ENCODE data around the gene SRP68. TPM values are rescaled to one million over a fixed set of nuclear protein-coding genes. Genes with fewer than 3 reads are reported as not detected.

The SRP68 gene
- total and polyA plus RNA-seq, 2 of the 8 experiments (the other 6 are each of a cell fraction or from before 2014, with no cell fraction given): 57.7 to 83.5 TPM

- H3K4me1 ChIP-seq (replicated peaks in 1 of 4; ENCODE audit: control insufficient read depth in 3 of 4, insufficient read depth in 4 of 4, low read length in 3 of 4): no peaks in the 10 kb centered on the region
- no peak overlapping the region for H2BK5ac ChIP-seq (ENCODE audit: low read depth, low read length)
- no peak overlapping the region for H2BK12ac ChIP-seq (ENCODE audit: low read depth, low read length)
- no peaks in the 10 kb centered on the region for H3K79me2 ChIP-seq (ENCODE audit: control insufficient read depth in 1 of 2, insufficient read depth in 2 of 2, low read length in 2 of 2)
- H2BK20ac ChIP-seq (ENCODE audit: low read length): no peak overlapping the region
- H2AK5ac ChIP-seq (ENCODE audit: low read depth, low read length): no peak overlapping the region
- H2BK120ac ChIP-seq (replicated peaks; ENCODE audit: low read depth, low read length): no peak overlapping the region
- H2AFZ ChIP-seq (ENCODE audit: low read length): no peak overlapping the region
- H3K4me3 ChIP-seq (ENCODE audit: extremely low read depth in 1 of 4, insufficient read depth in 2 of 4, low read depth in 3 of 4, low read length in 4 of 4): no peak overlapping the region
- 98% methylated on average over 11 of the region's 11 CpGs; no CpG with 5 or more reads in 1 of the 2 experiments for WGBS, 2 experiments (ENCODE audit: extremely low coverage in 1 of 2, insufficient coverage in 1 of 2, insufficient read length in 1 of 2, insufficient replicate concordance in 2 of 2, low coverage in 1 of 2, low lambda C conversion rate in 2 of 2, missing lambda C conversion rate in 1 of 2)
- H4K20me1 ChIP-seq (replicated peaks in 1 of 2; ENCODE audit: control insufficient read depth in 1 of 2, insufficient read depth in 2 of 2, low read length in 2 of 2): peaks cover 0 to 3% of the 10 kb centered on the region in 2 experiments
- CTCF ChIA-PET (ENCODE audit: partially characterized antibody): interaction anchor here (0.6 to 3.0 kb wide), 8 partner anchors 9 to 167 kb away, joined by 3 to 11 read pairs (median 4); partner anchors contain the start of genes EXOC7, GALR2 and ZACN
- H3K14ac ChIP-seq (ENCODE audit: insufficient read length): no peak overlapping the region
- no peak overlapping the region for H3K23ac ChIP-seq (ENCODE audit: insufficient read length)
- no peaks in the 10 kb centered on the region for H3K27me3 ChIP-seq (replicated peaks in 1 of 4; ENCODE audit: control insufficient read depth in 3 of 4, extremely low read depth in 1 of 4, insufficient read depth in 3 of 4, low read length in 3 of 4)
- H3K23me2 ChIP-seq (ENCODE audit: low read depth, low read length): no peaks in the 10 kb centered on the region
- no peak overlapping the region for H4K5ac ChIP-seq (ENCODE audit: insufficient read length, low read depth, low read length)
- no peak overlapping the region for H3K4ac ChIP-seq (replicated peaks; ENCODE audit: insufficient read length, low read depth, low read length)
- FAIRE-seq: no peak
- no peak overlapping the region for H4K91ac ChIP-seq (replicated peaks; ENCODE audit: insufficient read length, low read length)
- H3K4me2 ChIP-seq (ENCODE audit: insufficient read depth in 1 of 2, low read depth in 2 of 2, low read length in 2 of 2): no peak overlapping the region
- no peaks in the 10 kb centered on the region for H3K9me3 ChIP-seq (ENCODE audit: insufficient read depth in 2 of 2, low read depth in 1 of 2, low read length in 1 of 2)
- DNase-seq (ENCODE audit: low read depth in 1 of 2, low spot score in 2 of 2): no peak
- H3K79me1 ChIP-seq (ENCODE audit: low read depth, low read length): peaks cover 2% of the 10 kb centered on the region; the same call in 1 of the 2 replicates
- H3K9ac ChIP-seq (replicated peaks in 1 of 4; ENCODE audit: extremely low read depth in 1 of 4, low read depth in 3 of 4, low read length in 3 of 4): no peak overlapping the region; a peak in 1 of 7 replicates
- no peak overlapping the region for H3K27ac ChIP-seq (ENCODE audit: low read depth, low read length)
- H4K8ac ChIP-seq (ENCODE audit: extremely low read depth, insufficient read depth, low read length): no peak overlapping the region
- H3K56ac ChIP-seq (replicated peaks; ENCODE audit: insufficient read length, low read depth, low read length): no peak overlapping the region
- H2BK15ac ChIP-seq (ENCODE audit: low read length): no peak overlapping the region
- no peak overlapping the region for H3K18ac ChIP-seq (ENCODE audit: extremely low read depth, low read length)
- H3K36me3 ChIP-seq (ENCODE audit: control insufficient read depth in 2 of 4, insufficient read depth in 4 of 4, low read length in 3 of 4): peaks cover 28 to 66% (median 40%) of the 10 kb centered on the region in 4 experiments; a peak in 7 of 8 replicates
- POLR2A ChIA-PET (ENCODE audit: partially characterized antibody): interaction anchor here (1.2 to 2.2 kb wide), 2 partner anchors 9 to 13 kb away, joined by 4 to 19 read pairs; partner anchors contain the start of gene EXOC7
- TF ChIP-seq MAFK (IDR thresholded peaks at IDR 0.05; ENCODE audit: low read depth, low read length): no peak
- TF ChIP-seq SUZ12 (IDR thresholded peaks at IDR 0.05; ENCODE audit: low read length): no peak
- no peak for TF ChIP-seq CHD2 (IDR thresholded peaks at IDR 0.05; ENCODE audit: low read length)
- TF ChIP-seq ZNF274 (IDR thresholded peaks at IDR 0.05; ENCODE audit: borderline replicate concordance, extremely low read depth, low read length): no peak
- no peak for TF ChIP-seq HDAC2 (IDR thresholded peaks at IDR 0.05; ENCODE audit: borderline replicate concordance in 1 of 2, low read depth in 2 of 2, low read length in 2 of 2)
Observed at GRCh38 chr17:76094046-76094445, 21.7 kb upstream of the SRP68 start.

Data from H1 (cell line).